ENCODE results near the gene CMBL. TPM values are rescaled to one million over a fixed set of nuclear protein-coding genes. Genes with fewer than 3 reads are reported as not detected.

The CMBL gene
- total and polyA plus RNA-seq, 2 of the 13 experiments (the other 11 are each of a cell fraction or from before 2014, with no cell fraction given), result 11.5 to 17.0 TPM

DNA sequence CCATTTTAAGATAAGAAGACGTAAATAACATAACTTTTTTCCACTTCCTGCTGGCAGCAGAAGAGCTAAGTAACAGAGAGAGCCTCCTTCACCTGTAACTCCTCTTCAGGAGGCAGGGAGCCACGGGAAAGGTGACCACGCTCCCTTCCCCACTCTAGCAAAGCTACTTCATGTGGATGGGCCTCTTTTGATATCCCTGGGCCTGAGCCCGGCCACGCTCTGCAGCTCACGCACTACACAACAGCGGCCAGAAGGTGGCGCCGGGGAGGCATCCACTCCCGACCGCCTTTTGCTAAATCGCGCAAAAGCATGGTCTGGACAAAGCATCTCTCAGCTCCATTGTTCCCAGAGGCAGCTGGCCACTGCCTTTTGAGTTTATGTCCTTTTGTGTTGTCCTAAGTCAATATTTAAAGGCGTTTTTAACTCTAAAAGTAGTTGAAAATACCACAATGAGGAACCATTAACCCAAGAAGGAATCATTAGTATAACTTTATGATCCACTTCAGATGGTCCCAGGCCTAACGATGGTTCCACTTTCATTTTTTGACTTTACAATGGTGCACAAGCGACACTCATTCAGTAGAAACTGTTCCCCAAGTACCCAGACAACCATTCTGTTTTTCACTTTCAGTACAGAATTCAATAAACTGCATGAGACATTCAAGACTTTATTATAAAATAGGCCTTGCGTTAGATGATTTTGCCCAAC, 23.6 kb downstream of the CMBL start (continued):
- TF ChIP-seq, protein P1, sequence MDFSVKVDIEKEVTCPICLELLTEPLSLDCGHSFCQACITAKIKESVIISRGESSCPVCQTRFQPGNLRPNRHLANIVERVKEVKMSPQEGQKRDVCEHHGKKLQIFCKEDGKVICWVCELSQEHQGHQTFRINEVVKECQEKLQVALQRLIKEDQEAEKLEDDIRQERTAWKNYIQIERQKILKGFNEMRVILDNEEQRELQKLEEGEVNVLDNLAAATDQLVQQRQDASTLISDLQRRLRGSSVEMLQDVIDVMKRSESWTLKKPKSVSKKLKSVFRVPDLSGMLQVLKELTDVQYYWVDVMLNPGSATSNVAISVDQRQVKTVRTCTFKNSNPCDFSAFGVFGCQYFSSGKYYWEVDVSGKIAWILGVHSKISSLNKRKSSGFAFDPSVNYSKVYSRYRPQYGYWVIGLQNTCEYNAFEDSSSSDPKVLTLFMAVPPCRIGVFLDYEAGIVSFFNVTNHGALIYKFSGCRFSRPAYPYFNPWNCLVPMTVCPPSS (IDR thresholded peaks at IDR 0.05), result no peak
- TF ChIP-seq SOX5 (CRISPR knock-in tag; IDR thresholded peaks at IDR 0.05; ENCODE audit: borderline replicate concordance) (peak; percentile 61; the same call in 1 of the 2 replicates), BCL6 (CRISPR knock-in tag; IDR thresholded peaks at IDR 0.05) (0 out of 2 replicates have a peak, but pooled peaks have one; percentile 12), ZMYM4 (CRISPR knock-in tag; IDR thresholded peaks at IDR 0.05) (peak; percentile 59), FOXA1 (IDR thresholded peaks at IDR 0.05) (no peak), FOXA1 (CRISPR knock-in tag; IDR thresholded peaks at IDR 0.05) (0 out of 2 replicates have a peak, but pooled peaks have one; percentile 13), ATF7-NPFF (CRISPR knock-in tag; IDR thresholded peaks at IDR 0.05; ENCODE audit: low read depth) (no peak), PHF8 (CRISPR knock-in tag; IDR thresholded peaks at IDR 0.05) (0 out of 2 replicates have a peak, but pooled peaks have one; percentile 19)
- TF ChIP-seq, protein P2, sequence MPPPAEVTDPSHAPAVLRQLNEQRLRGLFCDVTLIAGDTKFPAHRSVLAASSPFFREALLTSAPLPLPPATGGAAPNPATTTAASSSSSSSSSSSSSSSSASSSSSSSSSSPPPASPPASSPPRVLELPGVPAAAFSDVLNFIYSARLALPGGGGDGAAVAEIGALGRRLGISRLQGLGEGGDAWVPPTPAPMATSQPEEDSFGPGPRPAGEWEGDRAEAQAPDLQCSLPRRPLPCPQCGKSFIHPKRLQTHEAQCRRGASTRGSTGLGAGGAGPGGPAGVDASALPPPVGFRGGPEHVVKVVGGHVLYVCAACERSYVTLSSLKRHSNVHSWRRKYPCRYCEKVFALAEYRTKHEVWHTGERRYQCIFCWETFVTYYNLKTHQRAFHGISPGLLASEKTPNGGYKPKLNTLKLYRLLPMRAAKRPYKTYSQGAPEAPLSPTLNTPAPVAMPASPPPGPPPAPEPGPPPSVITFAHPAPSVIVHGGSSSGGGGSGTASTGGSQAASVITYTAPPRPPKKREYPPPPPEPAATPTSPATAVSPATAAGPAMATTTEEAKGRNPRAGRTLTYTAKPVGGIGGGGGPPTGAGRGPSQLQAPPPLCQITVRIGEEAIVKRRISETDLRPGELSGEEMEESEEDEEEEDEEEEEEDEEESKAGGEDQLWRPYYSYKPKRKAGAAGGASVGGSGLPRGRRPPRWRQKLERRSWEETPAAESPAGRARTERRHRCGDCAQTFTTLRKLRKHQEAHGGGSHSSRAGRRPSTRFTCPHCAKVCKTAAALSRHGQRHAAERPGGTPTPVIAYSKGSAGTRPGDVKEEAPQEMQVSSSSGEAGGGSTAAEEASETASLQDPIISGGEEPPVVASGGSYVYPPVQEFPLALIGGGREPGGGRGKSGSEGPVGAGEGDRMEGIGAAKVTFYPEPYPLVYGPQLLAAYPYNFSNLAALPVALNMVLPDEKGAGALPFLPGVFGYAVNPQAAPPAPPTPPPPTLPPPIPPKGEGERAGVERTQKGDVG (CRISPR knock-in tag; IDR thresholded peaks at IDR 0.05; ENCODE audit: borderline replicate concordance), result peak; percentile 85; the same call in 1 of the 2 replicates

Measured in HepG2 (cell line).